Coronary artery (tissue), 2 donors: Measurements from ENCODE around the gene HOXA4.
A peak's percentile ranks its signal among the peaks of the same experiment; 100 is the strongest.

Experiments
- DNase-seq: peaks from one replicate; pipeline ENCODE4 v3.0.0-alpha.2; 2017; ENCODE audit warnings: low spot score
- H3K27ac ChIP-seq, 2 donors: fragments of 200-600 bp; sonication (generic); one replicate each; pipeline ENCODE4 v1.5.1; 2016 to 2019
- H3K4me3 ChIP-seq: fragments of 200-600 bp; sonication (generic); 2 replicates; pipeline ENCODE4 v1.5.1; 2016; ENCODE audit warnings: mild to moderate bottlenecking, moderate library complexity
- TF ChIP-seq, protein P1 (sequence below): fragments of 200-600 bp; sonication (generic); IDR thresholded peaks from one replicate; pipeline ENCODE4 v1.5.1; 2019; ENCODE audit warnings: antibody characterized with exemption

HOXA4 gene

DNA sequence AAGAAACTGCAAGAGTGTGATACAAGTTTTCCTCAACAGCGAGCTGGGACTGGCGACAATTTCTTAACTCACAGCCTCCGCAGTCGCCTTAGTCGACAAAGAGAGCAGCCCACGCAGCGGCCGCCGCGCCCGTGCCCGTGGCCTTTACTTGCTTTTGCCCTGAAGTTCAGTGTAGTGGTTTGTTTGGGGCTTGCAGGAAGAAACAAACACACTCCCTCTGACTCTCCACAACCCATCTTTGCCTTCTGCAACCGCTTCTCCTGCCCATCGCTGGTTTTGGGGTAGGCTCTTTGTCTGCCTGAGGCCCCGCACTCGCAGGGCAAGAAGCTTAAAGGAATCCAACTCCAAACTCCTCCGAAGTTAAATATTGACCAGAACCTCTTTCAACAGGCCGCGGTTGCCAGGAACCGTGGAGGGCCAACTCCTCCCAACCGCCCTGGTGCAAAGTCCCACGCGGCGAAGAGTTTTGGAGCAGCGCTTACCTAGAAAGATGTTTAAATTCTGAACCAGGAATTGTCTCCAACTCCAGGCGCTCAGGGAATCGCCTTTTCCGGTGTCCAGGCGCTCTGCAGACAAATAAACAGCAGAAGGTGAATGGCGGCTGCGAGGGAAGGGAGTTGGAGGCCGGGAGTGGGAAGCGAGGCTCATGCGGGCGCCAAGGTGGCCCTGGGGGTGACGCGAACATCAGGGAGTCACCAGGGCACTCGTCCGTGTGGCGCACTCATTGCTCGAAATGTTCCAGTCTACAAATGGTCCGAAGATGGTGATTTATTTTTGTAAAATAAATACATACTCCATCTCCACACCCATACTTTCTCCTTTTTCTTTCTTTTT lies 8.3 kb downstream of the HOXA4 start:
- TF ChIP-seq, protein P1, sequence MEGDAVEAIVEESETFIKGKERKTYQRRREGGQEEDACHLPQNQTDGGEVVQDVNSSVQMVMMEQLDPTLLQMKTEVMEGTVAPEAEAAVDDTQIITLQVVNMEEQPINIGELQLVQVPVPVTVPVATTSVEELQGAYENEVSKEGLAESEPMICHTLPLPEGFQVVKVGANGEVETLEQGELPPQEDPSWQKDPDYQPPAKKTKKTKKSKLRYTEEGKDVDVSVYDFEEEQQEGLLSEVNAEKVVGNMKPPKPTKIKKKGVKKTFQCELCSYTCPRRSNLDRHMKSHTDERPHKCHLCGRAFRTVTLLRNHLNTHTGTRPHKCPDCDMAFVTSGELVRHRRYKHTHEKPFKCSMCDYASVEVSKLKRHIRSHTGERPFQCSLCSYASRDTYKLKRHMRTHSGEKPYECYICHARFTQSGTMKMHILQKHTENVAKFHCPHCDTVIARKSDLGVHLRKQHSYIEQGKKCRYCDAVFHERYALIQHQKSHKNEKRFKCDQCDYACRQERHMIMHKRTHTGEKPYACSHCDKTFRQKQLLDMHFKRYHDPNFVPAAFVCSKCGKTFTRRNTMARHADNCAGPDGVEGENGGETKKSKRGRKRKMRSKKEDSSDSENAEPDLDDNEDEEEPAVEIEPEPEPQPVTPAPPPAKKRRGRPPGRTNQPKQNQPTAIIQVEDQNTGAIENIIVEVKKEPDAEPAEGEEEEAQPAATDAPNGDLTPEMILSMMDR, result no peak
- no peak overlapping the region for H3K4me3 ChIP-seq
- peak overlapping the region in 1 of 2 donors; percentile 3 for H3K27ac ChIP-seq
- peak; percentile 62 for DNase-seq

DNA sequence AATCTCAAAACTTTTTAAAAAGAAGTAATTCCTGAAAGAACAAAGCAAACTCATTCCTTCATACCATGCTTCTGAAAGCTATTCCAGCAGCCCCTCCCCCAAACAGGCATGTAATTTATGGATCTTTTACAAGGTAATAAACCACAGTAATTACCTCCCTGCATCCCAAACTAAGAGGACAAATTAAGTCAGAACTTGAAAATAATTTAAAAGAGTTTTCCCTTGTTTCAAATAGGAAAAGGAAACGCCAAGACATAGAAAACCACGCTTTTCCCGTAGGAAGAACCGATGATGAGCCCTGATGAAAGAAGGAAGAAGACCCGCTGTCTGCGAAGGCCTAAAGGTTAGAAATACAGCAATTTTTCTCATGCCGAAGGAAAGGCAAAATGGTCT lies 8.9 kb downstream of the HOXA4 start:
- no peak for DNase-seq
- Histone ChIP-seq H3K27ac (no peak overlapping the region), H3K4me3 (no peak overlapping the region)
- TF ChIP-seq, protein P1, result no peak

DNA sequence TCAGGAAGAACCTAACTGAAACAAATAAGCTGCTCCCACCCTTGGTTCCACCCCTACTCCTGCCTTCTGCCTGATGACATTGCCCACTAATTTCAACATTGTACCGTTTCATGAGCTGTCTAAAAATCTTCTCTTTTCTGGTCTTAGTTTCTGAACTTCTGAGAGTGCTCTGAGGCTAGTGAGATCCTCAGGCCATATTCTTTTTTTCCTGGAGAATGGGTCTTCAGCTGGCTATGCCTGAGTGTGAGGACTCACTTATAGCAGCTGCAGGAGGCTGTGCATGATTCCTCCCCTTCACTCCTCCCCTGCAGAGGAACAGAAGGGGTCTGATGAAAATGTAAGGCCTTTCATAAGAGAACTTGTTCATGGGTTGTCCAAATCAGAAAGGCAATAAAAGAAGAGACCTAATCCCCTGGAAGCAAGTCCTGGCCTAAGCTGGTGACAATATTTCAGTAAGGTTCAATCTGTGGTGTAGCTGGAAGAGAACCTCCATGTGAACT lies 11.1 kb downstream of the HOXA4 start:
- DNase-seq, result no peak
- Histone ChIP-seq H3K27ac (no peak overlapping the region), H3K4me3 (no peak overlapping the region)
- TF ChIP-seq, protein P1, result no peak

DNA sequence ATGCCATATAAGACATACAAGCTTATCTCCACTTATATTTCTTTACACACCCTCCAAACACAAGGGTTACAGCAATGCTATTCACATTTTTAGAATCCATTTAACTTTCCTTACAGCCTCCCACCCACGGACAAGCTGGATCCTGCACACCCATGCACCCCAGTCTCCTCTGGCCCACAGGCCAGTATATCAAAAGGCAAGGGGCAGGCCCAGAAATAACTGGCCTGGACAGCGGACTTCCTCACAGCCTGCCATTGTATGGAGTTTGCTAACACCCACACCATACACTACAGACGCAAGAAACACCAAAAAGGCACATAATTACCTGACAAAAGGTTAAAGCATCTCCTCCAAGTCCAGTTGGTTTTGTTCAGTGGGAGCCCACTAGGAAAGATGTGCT lies 12.0 kb downstream of the HOXA4 start:
- Histone ChIP-seq H3K27ac (peak overlapping the region in 1 of 2 donors; percentile 46), H3K4me3 (peak overlapping the region; percentile 57)
- no peak for DNase-seq
- TF ChIP-seq, protein P1, result no peak

DNA sequence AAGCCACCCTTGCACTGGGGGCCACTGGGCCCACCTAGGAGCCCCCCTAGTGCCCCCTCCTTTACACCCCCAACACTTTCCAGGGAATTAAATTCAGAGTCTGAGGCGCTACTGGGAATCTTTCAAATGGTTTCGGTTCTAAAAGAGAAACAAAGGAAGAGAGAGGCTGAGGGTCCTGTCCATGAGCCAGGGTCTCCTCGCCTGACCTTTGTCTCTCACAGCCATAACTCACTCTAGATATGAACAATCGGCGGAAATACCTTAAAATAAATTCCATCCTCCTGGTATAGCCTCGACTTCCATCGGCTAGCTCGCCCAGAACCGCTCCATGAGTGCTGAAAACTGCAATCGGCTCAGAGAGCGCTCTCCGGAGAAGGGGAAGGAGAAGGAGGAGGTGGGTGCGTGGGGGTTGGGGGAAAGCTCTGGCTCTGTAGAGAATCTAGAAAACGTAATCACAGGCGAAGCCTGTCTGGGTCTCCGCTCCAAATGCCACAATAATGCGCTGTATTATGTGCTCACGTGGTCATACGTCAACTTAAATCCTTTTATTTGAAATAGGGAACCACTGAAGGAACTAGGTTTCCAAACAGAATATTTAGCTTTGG lies 12.6 kb downstream of the HOXA4 start:
- Histone ChIP-seq H3K4me3 (peak overlapping the region; percentile 57), H3K27ac (peak overlapping the region in 1 of 2 donors; percentile 46)
- peak; percentile 58 for DNase-seq
- TF ChIP-seq, protein P1, result no peak

DNA sequence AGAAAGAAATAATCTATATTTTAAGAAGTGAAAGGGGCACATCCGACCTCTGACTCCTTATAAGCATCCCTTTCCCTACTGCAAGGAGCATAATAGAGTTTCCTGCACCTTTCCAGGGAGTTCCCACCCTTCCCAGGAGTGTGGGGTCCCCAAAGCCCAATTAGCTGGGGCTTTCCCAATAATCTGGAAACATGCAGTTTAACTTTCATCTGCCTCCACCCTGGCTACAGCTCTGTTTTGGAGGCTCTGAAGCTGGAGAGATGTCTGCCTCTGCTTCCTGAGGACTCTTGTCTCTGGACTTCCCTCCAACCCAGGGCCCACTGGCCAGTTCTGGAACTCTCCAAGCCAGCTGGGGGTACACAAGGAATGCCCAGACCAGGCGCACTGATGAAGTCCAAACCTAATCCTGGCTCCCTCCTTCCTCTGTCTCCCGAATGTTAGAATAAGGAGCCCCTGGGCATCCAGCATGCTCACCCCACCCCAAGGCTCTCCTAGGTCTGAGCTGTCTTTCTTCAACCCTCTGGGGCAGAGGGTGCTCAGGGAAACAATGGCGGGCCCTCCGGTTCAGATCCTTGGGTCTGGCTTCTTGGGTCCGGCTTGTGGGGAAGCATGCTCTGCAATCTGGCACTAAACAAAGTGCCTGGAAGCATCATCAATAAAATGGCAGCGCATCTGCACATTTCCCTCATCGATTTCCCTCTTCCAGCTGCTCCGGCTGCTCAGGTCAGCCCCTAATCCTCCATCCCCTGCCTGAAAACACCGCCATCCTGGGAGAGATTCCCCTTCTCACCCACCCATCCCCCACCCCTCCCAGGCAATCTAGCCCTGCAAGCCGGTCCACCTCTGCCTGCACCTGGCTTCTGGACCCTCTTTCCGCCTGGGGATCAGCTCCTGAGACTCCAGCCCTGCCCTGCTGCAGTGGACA lies 13.3 kb downstream of the HOXA4 start:
- DNase-seq, result peak; percentile 59
- TF ChIP-seq, protein P1, result no peak
- Histone ChIP-seq H3K27ac (peak overlapping the region in 1 of 2 donors; percentile 46), H3K4me3 (peak overlapping the region; percentile 57)
